PFSK-1 (cell line): ENCODE measurements around the gene MIEF1.

Experiments used
- POLR2AphosphoS5 ChIP-seq: IDR thresholded peaks from 2 replicates; pipeline ENCODE4 v1.6.1; 2012; ENCODE audit warnings: low read depth, mild to moderate bottlenecking, control low read depth, low read length, moderate library complexity
- TF ChIP-seq, protein P1 (sequence below), 2 experiments: IDR thresholded peaks; 2 replicates each; pipeline versions ENCODE4 v1.6.1 to v1.8.0; 2011 to 2012; ENCODE audit warnings: low read depth in 2 of 2, low read length in 2 of 2, control low read depth in 1 of 2, inconsistent platforms in 1 of 2, mild to moderate bottlenecking in 1 of 2, moderate library complexity in 1 of 2; ENCODE audit not compliant: insufficient read depth in 1 of 2

DNA sequence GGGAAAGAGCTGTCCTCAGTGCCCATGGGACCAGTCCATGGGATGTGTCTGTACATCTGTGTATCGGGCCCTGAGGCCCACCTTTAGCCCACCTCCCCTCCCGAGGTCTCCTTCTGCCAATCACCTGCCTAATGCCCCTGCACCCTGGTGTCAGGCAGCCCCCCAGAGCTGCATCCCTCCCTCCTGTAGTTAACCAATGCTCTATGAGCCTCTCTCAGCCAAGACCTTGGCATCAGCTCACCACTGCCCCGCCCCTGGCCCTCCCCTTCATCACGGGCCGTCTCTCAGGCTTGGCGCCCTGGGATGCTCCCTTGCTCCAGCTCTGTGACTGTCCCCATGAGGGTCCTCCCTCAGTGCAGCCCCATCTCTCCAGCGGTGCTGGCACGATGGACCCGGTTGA, 26.8 kb upstream of the MIEF1 start:
- TF ChIP-seq, protein P1, sequence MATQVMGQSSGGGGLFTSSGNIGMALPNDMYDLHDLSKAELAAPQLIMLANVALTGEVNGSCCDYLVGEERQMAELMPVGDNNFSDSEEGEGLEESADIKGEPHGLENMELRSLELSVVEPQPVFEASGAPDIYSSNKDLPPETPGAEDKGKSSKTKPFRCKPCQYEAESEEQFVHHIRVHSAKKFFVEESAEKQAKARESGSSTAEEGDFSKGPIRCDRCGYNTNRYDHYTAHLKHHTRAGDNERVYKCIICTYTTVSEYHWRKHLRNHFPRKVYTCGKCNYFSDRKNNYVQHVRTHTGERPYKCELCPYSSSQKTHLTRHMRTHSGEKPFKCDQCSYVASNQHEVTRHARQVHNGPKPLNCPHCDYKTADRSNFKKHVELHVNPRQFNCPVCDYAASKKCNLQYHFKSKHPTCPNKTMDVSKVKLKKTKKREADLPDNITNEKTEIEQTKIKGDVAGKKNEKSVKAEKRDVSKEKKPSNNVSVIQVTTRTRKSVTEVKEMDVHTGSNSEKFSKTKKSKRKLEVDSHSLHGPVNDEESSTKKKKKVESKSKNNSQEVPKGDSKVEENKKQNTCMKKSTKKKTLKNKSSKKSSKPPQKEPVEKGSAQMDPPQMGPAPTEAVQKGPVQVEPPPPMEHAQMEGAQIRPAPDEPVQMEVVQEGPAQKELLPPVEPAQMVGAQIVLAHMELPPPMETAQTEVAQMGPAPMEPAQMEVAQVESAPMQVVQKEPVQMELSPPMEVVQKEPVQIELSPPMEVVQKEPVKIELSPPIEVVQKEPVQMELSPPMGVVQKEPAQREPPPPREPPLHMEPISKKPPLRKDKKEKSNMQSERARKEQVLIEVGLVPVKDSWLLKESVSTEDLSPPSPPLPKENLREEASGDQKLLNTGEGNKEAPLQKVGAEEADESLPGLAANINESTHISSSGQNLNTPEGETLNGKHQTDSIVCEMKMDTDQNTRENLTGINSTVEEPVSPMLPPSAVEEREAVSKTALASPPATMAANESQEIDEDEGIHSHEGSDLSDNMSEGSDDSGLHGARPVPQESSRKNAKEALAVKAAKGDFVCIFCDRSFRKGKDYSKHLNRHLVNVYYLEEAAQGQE (IDR thresholded peaks at IDR 0.05; ENCODE audit: insufficient read depth in 1 of 2, low read depth in 2 of 2, low read length in 2 of 2) = no peak
- no peak for TF ChIP-seq POLR2AphosphoS5
